Lower lobe of right lung (tissue), 2 donors: ENCODE results near the gene EFCAB7. TPM values are rescaled to one million over a fixed set of nuclear protein-coding genes. Genes with fewer than 3 reads are reported as not detected.
A peak's percentile ranks its signal among the peaks of the same experiment; 100 is the strongest.
"Not testable (repeated sequence)": the region's sequence is repeated elsewhere in the genome, so short reads cannot be mapped to it uniquely, and the experiment has no call there.

Experiments
- ATAC-seq, 2 donors: fragments of 200-7000 bp; cut with Tn5 transposase; one replicate each; pipeline ENCODE4 v1.9.1; 2020 to 2022; ENCODE audit warnings: mild to moderate bottlenecking in 2 of 2, moderate library complexity in 2 of 2
- DNase-seq: peaks from one replicate; pipeline ENCODE4 v3.0.0-alpha.2; 2020
- H3K27ac ChIP-seq: fragments of 200-600 bp; one replicate; pipeline ENCODE4 v1.8.0; 2022
- H3K27me3 ChIP-seq: fragments of 200-600 bp; one replicate; pipeline ENCODE4 v1.8.0; 2022; ENCODE audit warnings: low read depth
- H3K36me3 ChIP-seq: fragments of 200-600 bp; one replicate; pipeline ENCODE4 v1.8.0; 2022; ENCODE audit warnings: mild to moderate bottlenecking
- H3K4me1 ChIP-seq: fragments of 200-600 bp; one replicate; pipeline ENCODE4 v1.8.0; 2022
- H3K4me3 ChIP-seq: fragments of 200-600 bp; one replicate; pipeline ENCODE4 v1.8.0; 2022; ENCODE audit warnings: mild to moderate bottlenecking
- H3K9me3 ChIP-seq: fragments of 200-600 bp; one replicate; pipeline ENCODE4 v1.8.0; 2022
- intact Hi-C: fragments of 100-400 bp; cut with DNase I; formaldehyde crosslinking; loops from one replicate; pipeline ENCODE4 v1.11.0; 2022
- total RNA-seq: library from RNA; stranded (reverse); fragmentation: NEBNext Ultra II Directional; extraction: Animal tissue kit (Norgen Biotek cat#: 25700); gene quantifications from one replicate; pipeline ENCODE4 v1.2.1, GENCODE V29; 2021
- TF ChIP-seq, protein P1 (sequence below): fragments of 200-600 bp; IDR thresholded peaks from one replicate; pipeline ENCODE4 v1.8.0; 2022; ENCODE audit warnings: antibody characterized with exemption, mild to moderate bottlenecking
- donor health status: DM: no; HTN: yes; CAD: no; lungs with severe emphysema.

Gene EFCAB7
- total RNA-seq, 1 donor from 2014 or later, result 6.9 TPM

DNA sequence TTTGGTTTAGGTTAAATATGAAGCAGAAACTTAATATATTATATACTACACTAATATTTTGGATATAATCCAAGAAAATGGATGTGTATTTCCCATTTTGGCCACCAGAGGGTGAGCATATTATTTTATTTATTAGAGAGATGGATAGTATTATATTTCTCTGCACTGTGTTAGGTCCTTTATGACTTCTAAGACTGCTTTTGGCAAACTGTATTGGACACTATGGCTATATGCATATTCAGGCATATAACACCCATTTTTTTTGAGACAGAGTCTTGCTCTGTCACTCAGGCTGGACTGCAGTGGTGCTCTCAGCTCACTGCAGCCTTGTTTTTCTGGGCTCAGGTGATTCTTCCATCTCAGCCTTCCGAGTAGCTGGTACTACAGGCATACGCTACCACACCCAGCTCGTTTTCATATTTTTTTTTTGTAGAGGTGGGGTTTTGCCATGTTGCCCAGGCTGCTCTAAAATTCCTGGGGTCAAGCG is 52.1 kb downstream of the EFCAB7 start:
- Histone ChIP-seq H3K27ac (no peak overlapping the region), H3K27me3 (no peaks in the 10 kb centered on the region), H3K36me3 (no peaks in the 10 kb centered on the region), H3K4me1 (no peaks in the 10 kb centered on the region), H3K9me3 (no peaks in the 10 kb centered on the region), H3K4me3 (no peak overlapping the region)
- intact Hi-C loops, result no loop called here
- DNase-seq, result no peak
- TF ChIP-seq, protein P1, sequence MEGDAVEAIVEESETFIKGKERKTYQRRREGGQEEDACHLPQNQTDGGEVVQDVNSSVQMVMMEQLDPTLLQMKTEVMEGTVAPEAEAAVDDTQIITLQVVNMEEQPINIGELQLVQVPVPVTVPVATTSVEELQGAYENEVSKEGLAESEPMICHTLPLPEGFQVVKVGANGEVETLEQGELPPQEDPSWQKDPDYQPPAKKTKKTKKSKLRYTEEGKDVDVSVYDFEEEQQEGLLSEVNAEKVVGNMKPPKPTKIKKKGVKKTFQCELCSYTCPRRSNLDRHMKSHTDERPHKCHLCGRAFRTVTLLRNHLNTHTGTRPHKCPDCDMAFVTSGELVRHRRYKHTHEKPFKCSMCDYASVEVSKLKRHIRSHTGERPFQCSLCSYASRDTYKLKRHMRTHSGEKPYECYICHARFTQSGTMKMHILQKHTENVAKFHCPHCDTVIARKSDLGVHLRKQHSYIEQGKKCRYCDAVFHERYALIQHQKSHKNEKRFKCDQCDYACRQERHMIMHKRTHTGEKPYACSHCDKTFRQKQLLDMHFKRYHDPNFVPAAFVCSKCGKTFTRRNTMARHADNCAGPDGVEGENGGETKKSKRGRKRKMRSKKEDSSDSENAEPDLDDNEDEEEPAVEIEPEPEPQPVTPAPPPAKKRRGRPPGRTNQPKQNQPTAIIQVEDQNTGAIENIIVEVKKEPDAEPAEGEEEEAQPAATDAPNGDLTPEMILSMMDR, result peak; percentile 77
- ATAC-seq, result peak; percentile 31 to 52

DNA sequence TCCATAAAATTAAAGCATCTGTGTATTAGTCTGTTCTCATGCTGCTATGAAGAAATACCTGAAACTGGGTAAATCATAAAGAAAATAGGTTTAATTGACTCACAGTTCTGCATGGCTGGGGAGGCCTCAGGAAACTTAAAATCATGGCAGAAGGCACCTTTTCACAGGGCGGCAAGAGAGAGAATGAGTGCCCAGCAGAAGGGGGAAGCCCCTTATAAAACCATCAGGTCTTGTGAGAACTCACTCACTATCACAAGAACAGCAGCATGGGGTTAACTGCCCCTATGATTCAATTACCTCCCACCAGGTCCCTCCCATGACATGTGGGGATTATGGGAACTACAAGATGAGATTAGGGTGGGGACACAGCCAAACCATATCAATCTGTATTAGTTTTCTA is 63.0 kb downstream of the EFCAB7 start:
- H3K4me1 ChIP-seq, H3K9me3 ChIP-seq, H3K36me3 ChIP-seq, ATAC-seq, H3K27ac ChIP-seq, DNase-seq, intact Hi-C loops, H3K27me3 ChIP-seq, H3K4me3 ChIP-seq: not testable (repeated sequence)

DNA sequence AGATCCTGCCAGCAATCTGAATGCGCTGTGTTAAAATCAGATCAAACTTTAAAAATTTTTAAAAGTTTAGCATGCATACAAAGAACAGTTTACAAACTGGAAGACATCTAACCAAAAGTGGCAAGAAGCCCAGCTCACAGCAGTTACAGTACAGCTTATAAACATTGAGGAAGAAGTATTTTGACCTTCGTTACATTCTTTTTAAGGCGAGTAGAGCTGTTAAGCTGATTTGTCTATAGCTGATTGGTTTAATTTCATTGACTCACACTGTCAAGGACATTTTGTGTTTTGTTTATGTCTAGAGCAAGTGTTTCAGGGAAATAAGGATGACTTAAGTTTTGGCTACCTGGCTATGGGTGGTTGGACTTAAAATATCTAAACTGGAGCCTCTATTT is 66.8 kb downstream of the EFCAB7 start:
- Histone ChIP-seq H3K9me3 (no peaks in the 10 kb centered on the region), H3K36me3 (no peaks in the 10 kb centered on the region), H3K27me3 (no peaks in the 10 kb centered on the region), H3K4me3 (no peak overlapping the region), H3K27ac (no peak overlapping the region), H3K4me1 (peaks cover 7% of the 10 kb centered on the region)
- ATAC-seq, result no peak
- TF ChIP-seq, protein P1, result no peak
- no peak for DNase-seq
- intact Hi-C loops, result no loop called here

DNA sequence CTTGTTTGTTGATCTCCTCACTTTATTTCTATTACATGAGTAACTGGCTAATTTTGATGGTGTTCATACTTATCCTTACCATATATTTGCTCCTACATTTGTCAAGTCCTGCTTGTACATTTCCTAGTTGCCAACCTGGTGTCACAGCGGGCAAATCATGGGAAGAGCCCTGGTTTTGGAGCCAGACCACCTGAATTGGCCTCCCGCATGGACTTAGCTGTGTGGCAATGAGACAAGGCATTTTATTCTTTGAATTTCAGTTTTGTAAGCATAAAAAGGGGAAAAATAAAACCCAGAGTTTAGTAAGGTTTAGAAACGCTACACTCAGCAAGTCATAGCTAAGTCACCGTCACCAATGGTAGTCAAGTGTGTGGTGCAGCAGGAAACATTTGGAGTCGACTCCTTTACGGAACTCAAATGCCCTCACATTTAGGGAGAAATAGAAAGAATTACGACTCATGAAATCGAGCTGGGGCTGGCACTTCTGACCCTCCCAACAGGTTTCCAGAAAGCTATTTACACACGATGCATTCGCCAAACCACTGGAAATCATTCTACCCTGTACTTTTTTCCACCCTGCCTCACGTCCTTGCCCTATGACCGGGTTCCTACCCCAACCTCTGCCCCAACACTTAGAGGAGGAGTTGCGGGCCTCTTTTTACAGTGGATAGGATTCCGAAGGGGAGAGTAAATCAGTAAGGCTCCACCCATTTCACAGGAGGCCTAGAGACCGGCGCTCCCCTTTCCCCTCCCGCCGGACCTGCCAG is 69.4 kb downstream of the EFCAB7 start:
- TF ChIP-seq, protein P1, result no peak
- Histone ChIP-seq H3K27me3 (no peaks in the 10 kb centered on the region), H3K4me1 (peaks cover 7% of the 10 kb centered on the region), H3K27ac (peak overlapping the region; percentile 93), H3K36me3 (no peaks in the 10 kb centered on the region), H3K4me3 (peak overlapping the region; percentile 90), H3K9me3 (no peaks in the 10 kb centered on the region)
- peak in 1 of 2 donors; percentile 2 for ATAC-seq
- intact Hi-C loops, result no loop called here
- no peak for DNase-seq

DNA sequence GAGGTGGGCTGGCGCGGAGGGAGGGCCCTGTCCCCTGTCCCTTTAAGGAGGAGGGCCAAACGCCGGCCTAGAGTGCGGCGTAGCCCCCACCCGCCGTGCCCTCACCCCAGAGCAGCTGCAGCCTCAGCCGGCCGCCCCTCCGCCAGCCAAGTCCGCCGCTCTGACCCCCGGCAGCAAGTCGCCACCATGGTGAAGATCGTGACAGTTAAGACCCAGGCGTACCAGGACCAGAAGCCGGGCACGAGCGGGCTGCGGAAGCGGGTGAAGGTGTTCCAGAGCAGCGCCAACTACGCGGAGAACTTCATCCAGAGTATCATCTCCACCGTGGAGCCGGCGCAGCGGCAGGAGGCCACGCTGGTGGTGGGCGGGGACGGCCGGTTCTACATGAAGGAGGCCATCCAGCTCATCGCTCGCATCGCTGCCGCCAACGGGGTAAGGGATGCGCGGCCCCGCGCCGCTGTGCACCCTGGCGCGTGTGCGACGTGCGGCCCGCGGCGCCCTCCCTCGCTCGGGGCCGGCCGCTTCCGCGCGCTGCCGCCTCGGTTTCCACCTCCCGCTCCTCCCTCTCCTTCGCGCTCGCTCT is 70.1 kb downstream of the EFCAB7 start, which contains the start of gene PGM1:
Gene PGM1 (plus strand): TSS at position 109 of the 583 bp plus-strand sequence. CDS start 78 bp downstream, at position 187.
- intact Hi-C loops, result no loop called here
- Histone ChIP-seq H3K4me1 (peaks cover 7% of the 10 kb centered on the region), H3K9me3 (no peaks in the 10 kb centered on the region), H3K27me3 (no peaks in the 10 kb centered on the region), H3K4me3 (peak within 1 kb of the TSS; percentile 90), H3K36me3 (no peaks in the 10 kb centered on the region), H3K27ac (peak within 1 kb of the TSS; percentile 93)
- TF ChIP-seq, protein P1, result no peak
- DNase-seq (peak; percentile 83), ATAC-seq (peak; percentile 88 to 92)
